HG02884 (cell line): ENCODE data around the gene MAMSTR.
"Not testable (repeated sequence)": the region's sequence is repeated elsewhere in the genome, so short reads cannot be mapped to it uniquely, and the experiment has no call there.

Experiments used
- ATAC-seq: cut with Tn5 transposase; IDR thresholded peaks from one replicate; pipeline ENCODE4 v1.9.1; 2021; ENCODE audit warnings: mild to moderate bottlenecking, moderate library complexity; ENCODE audit not compliant: unreplicated experiment

MAMSTR gene

DNA sequence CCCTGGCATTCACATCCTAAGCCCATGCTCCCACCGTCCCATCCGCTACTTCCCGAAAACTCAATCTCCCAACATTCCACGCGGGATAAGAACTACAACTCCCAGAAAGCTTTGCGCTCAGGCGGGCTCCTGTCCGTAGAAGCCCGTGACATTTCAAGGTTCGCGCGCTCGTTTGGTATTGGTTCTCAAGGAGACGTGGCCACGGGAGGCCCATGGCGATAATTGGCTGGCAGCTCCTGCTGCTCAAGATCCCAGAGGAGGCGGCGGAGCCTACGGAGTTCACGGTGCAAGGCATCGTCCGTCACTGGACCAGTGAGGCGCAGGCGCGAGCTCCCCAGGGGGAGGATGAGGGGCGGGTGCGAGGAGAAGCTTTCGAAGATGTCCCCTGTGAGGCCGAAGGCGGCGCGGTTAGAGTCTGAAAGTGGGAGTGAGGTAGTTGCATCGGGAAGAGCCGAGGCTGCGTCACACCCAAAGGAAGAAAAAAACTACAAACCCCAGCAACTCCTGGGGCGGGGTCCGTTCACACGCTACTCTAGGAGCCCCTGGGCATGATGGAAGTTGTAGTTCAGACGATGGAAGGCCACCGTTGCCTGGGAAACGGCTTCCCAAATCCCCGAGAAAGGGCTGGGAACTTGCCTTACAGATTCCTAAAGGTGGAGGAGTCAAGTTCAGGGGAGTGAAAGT is 1.2 kb upstream of the MAMSTR start:
- ATAC-seq: no peak

- no peak for ATAC-seq
Measured at GRCh38 chr19:48720251-48720612, 707 bp upstream of the MAMSTR start.

GRCh38 chr19:48718711-48719231 is 754 bp downstream of the MAMSTR start:
- no peak for ATAC-seq

DNA sequence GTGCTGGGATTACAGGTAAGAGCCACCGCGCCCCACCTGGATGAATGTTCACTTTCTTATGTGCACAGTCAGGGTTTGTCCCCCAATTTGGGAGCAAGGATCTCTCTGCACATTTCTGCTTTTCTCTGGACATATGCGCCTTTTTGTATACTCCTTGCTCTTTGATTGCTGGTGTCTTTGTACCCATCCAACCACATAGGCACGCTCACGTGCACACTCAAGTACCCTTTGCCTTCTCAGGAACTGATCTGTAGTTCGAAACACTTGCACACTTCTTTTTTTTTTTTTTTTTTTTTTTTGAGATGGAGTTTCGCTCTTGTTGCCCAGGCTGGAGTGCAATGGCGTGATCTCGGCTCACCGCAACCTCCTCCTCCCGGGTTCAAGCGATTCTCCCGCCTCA is 1.4 kb downstream of the MAMSTR start:
- ATAC-seq: not testable (repeated sequence)

GRCh38 chr19:48716562-48717291 is 2.8 kb downstream of the MAMSTR start:
- no peak for ATAC-seq

DNA sequence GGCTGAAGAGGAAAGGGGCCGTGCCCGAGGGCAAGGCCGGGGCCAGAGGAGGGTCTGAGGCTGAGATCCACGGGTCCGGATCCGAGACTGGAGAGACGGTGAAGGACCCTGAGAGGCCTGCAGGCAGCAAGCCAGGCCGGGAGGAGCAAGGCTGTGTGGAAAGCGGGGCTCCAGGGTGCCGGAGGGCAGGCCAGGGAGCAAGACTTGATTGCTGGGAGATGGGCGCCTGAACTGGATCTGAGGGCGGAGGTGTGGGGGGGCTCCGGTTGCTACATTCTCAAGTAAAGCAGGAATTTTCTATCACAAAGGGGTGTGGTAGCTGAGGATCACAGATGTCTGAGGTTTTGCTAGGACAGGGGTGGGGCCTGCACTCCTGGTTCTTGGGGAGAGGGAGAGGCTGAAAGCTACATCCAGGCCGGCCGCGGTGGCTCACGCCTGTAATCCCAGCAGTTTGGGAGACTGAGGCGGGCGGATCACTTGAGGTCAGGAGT is 3.8 kb downstream of the MAMSTR start:
- no peak for ATAC-seq

DNA sequence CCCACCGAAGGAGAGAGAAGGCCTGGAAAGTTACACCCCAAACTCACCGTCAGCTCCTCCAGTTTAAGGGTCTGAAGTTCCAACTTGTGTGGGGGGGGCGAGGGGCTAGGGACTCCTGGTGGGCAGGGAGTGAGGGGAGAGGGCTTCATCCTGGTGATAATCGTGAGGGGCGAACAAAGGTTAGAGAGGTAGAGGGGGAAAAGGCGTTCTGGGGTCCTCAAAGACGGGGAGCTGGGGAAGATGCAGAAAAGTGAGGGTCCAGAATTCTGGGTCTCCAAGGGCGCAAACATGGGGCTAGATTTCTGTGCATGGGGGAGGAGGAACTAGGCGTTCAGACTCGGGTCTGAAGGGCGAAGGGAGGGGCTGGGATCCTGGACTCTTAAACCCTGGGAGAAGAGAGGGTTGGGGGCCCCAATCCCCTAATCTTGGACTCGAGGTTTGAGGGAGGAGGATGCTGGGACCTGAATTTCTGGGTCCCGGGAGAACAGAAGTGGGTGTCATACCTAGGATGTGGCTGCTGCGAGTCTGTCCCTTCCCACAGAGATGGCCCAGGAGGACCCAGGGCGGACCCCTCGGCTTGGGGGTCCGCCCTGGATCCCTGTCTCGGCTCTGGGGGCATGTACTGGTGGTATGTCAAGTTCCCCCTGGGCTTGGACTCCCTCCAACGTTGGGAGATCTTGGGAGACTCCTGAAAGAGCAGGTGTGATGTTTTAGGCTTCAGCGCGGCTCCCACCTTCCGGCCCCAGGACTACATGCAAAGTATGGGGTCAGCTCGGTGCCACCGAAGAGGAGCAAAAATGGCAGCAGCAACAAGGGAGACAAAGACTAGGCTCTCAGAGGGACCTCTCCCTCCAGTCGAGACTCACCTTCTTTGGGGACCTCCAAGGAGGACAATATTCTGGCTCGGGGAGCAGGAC is 4.5 kb downstream of the MAMSTR start:
- no peak for ATAC-seq

- ATAC-seq: peak; percentile 79
Measured at GRCh38 chr19:48713864-48714755, 5.4 kb downstream of the MAMSTR start.

- ATAC-seq: no peak
Measured at GRCh38 chr19:48713041-48713863, 6.3 kb downstream of the MAMSTR start.

DNA sequence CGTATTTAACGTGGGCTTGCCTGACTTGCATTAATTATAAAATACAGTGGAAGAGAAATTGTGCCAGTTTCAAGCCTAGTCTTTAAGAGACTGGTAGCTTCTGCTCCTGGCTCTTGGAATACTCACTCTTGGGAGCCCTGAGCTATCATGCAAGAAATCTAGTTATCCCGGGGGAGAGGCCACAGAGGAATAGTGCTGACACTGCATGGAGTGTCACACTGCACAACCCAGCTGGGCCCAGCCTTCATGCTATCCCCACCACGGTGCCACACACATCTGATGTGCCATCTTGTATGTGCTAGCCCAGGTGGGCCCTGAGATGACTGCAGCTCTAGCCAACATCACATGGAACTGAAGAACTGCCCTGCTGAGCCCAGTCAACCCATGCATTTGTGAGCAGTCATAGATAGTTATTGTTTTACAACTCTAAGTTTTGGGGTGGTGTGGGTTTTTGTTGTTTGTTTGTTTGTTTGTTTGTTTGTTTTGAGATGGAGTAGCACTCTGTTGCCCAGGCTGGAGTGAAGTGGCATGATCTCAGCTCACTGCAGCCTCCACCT is 8.3 kb downstream of the MAMSTR start:
- no peak for ATAC-seq

DNA sequence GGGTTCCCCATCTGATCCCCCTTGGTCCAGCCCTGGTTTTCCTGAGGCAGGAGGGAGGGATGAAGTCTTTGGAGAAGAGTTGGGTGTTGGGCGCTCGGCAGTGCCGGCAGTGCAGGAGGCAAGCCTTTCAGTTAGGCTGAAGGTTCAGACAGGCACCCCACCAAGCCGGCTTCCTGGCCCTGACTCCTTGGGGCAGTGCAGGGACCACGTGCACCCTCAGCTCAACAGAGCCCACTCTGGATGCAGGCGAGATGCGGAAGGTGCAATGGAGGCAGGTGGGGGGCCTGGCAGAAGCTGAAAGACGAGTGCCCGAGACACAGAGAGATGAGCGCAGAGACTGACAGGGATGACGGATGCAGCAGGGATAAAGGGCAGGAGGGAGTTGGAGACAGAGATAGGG is 11.1 kb downstream of the MAMSTR start:
- no peak for ATAC-seq

- ATAC-seq: no peak
Measured at GRCh38 chr19:48705431-48705830, 14.1 kb downstream of the MAMSTR start.

DNA sequence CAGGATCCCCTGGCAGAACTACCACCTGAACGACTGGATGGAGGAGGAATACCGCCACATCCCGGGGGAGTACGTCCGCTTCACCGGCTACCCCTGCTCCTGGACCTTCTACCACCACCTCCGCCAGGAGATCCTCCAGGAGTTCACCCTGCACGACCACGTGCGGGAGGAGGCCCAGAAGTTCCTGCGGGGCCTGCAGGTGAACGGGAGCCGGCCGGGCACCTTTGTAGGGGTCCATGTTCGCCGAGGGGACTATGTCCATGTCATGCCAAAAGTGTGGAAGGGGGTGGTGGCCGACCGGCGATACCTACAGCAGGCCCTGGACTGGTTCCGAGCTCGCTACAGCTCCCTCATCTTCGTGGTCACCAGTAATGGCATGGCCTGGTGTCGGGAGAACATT is 16.2 kb downstream of the MAMSTR start:
- ATAC-seq: no peak

DNA sequence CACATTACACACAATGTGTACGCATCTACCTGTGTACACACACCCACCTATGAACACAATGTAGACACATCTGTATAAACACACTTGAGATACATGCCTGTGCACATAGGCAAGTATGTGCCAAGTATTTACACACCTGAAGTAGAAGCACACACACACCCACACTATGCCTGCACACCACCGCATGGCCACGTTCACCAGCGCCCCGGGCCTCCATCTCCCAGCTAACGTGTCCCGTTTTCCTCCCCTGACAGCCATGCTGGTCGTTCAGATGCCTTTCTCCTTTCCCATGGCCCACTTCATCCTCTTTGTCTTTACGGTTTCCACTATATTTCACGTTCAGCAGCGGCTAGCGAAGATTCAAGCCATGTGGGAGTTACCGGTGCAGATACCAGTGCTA is 16.8 kb downstream of the MAMSTR start:
- ATAC-seq: no peak

DNA sequence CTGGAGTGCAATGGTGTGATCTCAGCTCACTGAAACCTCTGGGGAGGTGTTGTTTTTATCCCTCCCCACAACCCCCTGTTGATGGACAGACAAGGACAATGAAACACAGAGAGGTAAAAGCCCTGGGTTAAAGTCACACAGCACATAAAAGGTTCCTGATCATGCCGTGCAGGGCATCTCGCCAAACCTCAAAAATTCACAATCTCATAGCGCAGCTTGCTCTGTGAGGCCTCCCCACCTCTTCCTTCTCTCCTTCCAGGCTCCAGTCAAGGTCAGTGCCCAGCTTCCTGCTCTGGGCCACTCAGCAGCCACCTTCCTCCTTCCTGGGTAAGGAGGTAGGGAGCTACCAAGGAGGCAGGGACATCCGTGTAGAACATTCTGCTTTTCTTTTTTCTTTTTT is 21.5 kb downstream of the MAMSTR start:
- ATAC-seq: no peak

GRCh38 chr19:48696353-48697010 is 23.0 kb downstream of the MAMSTR start:
- ATAC-seq: no peak

DNA sequence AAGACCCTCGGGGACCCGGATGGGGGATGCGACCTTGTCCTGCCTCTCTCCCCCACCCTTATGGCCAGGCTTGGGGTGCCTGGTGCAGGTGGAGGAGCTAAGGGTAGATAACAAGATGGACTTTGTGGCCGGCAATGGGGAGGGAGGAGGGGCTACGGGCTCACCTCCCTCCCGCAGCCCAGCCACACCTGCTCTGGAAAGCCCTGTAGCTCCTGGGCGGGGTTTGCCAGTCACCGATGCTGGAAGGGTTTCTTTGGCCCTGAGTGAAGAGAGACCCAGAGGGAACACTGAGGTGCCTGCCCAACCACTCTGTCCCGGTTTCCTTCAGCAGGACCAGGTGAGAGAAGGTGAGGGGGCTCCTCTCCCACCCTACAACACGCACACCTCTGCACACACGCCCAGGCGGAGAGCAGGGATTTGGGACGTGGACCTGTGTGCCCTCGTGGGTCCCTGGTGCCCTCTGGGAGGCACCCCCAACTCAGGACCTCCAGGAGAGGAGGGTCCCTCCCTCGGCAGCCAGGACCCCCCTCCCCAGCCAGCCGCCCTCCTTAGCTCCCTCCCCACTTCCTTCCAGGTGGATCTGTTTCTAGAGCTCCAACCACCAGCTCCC is 23.7 kb downstream of the MAMSTR start, which contains the start of gene FUT2:
Gene FUT2 (plus strand): TSS at position 229 of the 610 bp plus-strand sequence. CDS start 6,986 bp downstream, outside the sequence.
- no peak for ATAC-seq

- not testable (repeated sequence) for ATAC-seq
Measured at GRCh38 chr19:48693629-48694028, 25.9 kb downstream of the MAMSTR start.
